HUDEP-2 (cell line): ENCODE measurements around the gene ASPSCR1.

Source experiments
- DNase-seq, 76 experiments: peaks; one replicate each; lab custom pipeline; 2025; ENCODE audit not compliant: unreplicated experiment in 76 of 76; lab: John Stamatoyannopoulos, UW

Gene ASPSCR1

DNA sequence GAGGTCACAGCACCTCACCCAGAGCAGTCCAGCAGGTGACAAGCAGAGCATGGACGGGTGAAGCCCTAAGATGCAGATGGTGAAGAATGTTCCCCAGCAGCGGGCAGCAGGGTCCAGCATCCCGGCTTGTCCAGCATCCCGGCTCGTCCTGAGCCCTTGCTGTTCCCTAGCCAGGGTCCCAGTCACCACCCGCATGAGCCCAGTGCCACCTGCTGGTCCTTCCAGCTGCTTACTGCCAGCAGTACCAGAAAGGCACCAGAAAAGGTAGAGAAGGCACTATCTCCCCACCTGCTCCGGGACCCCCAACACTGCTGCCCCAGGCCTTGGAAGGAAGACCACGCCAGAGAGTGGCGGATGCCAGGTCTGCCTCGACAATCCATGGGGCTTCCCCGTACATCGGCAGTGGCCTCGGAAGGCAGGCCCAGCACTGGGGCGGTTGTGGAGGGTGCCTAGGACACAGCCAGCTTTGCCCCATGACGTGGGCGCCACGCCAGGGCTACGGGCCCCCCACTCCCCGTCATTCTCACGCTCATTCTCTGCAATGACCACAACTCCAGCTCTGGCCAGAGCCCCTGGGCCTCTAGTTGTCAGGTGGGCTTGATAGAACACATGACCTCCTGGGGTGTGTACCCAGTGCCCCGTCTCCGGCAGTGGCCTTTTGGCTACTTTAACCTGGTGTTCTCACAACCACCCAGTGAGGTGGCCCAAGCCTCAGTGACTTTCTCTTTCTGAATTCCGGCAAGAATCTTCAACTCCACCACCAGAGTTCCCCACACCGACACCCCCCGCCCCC lies 43.9 kb downstream of the ASPSCR1 start:
- peak in 63 of 76 experiments; percentile 6 to 78 (median 47) for DNase-seq

DNA sequence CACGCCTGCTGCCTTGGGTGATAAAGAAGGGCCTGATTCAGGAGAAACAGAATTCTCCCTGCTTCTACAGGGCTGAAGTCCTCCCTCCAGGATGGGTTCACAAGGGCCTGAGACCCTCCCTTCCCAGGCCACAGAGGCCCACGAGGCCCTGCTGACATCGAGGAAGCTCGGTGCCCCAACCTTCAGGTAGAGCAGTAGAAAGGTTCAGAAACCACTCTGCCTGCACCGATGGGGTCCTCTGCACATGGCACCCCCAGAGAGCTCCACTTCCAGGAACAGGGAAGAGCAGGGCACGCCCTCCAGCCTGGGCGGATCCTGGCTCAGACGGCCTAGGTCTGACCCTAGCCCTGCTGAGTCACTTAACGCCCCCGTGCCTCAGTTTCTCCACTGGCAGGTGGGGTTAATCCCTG lies 44.5 kb downstream of the ASPSCR1 start:
- peak in 11 of 76 experiments; percentile 16 to 40 (median 24) for DNase-seq

DNA sequence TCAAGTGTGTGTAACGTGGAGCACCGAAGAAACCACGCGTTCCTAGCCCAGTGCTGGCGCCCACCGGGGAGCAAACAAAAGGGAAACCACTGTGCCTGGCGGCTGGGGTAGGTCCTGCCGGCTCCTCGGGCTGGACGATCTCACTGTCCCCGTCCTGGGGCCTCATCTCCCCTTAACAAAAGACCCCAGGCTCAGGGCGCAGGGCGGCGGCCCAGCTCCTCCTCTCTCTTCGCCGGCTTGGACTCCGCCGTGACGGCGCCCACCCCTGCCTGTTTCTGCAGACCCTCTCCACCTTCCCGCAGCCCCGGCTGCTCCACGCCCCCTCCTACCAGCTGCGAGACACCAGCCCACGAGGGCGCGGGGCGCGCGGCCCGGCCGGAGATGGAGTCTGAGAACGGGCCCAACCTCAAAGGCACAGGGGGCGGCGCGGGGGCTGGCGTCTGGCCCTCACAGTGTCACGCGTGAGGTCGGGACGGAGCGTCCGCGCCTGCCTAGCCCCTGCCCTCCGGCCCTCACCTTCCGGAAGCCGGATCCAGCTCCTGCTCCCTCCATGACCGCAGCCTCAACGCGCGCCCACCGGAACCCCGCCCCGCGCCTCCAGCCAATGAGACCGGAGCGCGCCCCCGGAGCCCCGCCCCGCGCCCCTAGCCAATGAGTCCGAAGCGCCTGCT lies 45.0 kb downstream of the ASPSCR1 start, which contains the start of gene CENPX:
TSS of gene CENPX (minus strand) at position 569 of the 671 bp plus-strand sequence. CDS start at position 552, 17 bp downstream.
- DNase-seq, result no peak

DNA sequence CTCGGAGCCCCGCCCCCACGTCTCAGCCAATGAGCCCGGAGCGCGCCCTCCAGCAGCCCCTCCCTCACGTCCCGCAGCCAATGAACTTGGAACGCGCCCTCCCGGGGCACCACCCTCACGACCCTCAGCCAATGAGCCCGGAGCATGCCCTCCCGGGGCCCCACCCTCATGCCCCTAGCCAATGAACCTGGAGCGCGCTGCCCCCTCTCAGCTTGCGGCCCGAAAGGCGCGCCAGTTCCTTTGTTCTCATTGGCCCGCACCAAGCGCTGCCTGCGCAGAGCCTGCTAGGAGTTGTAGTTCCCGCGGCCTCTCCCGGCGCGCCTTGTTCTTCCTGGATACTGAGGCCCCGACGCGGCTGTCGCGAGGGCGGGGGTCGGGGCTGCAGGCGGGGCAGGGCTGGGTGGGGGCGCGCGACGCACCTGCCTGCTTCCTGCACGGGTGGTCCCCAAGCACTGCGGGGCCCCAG lies 45.6 kb downstream of the ASPSCR1 start, which contains the start of gene LRRC45:
TSS of gene LRRC45 (plus strand) at position 325 of the 466 bp plus-strand sequence. CDS start 339 bp downstream, outside the sequence.
- DNase-seq, result peak in 75 of 76 experiments; percentile 86 to 100 (median 99)

DNA sequence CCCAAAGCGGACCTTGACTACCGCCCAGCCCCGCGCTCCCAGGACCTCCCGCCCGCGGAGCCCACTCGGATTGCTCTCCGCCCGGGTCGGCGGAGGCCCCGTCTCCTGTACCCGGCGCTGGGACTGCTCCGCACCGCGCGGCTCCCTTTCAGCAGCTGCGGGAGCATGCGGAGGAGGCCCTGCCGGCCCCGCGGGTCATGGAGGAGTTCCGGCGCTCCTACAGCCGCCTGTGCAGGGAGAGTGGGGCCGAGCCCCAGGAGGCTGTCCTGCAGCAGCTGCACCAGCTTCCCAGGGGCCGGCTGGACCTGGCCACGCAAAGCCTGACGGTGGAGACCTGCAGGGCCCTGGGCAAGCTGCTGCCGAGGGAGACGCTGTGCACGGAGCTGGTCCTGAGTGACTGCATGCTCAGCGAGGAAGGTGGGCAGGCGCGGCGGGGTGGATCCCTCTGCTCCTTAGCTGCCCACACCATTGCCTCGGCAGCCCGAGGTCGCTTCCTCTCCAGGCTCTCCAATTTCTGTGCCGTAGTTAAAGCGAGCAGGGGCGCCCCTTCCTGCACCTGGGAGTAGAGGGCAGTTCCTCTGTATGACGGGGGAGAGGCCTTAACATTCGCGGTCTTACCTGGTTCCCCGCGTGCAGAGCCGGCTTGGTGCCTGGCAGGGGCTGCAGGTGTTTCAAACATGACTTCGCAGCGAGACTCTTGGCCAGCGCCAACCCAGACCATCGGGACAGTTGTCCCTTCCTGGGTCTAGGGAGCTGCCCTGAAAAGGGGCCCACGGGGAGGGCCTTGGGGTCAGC lies 46.2 kb downstream of the ASPSCR1 start:
- peak in 14 of 76 experiments; percentile 5 to 76 (median 28) for DNase-seq

DNA sequence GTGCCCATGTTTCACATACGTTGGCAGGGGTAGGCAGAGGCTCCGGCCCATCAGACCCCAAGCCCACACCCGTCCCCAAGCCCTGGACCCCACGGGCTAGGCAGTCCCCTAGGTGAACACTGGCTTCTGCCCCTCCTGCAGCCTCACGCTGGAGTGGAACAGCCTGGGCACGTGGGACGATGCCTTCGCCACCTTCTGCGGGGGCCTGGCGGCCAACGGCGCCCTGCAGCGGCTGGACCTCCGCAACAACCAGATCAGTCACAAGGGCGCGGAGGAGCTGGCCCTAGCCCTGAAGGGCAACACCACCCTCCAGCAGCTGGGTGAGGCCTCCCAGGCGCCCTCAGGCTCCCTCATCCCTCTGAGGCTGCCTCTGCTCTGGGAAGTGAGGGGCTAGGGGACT lies 47.4 kb downstream of the ASPSCR1 start:
- no peak for DNase-seq

DNA sequence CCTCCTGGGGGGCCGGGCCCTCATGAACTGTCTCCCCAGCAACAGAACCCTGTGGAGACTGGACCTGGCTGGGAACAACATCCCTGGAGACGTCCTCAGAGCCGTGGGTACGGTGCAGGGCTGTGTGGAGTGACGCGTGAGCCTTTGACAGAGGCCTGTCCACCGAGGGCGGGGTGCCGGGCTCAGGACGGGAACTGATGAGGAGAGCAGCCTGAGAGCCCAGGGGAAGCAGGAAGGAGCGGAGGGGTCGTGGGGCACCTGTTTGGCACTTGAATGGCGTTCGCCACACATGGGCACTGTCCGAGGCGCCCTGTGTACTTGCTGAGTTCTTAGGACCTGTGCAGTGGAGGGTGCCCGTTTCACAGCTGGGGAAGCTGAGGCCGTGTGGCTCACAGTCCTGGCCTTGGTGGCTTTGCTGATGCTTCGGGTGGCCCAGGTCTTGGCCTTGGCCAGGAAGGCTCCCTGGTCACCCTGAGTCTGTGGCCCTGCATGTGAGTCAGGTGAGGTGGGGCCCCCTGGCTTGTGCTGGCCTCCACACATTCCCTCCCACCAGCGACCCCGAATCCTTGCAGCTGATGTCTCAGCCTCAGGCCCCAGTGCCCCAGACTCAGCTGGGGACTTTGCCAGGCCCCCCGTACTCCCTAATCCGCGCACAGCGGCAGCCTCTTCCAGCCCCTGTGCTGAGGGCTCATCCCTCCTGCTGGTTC lies 48.1 kb downstream of the ASPSCR1 start:
- DNase-seq, result no peak

DNA sequence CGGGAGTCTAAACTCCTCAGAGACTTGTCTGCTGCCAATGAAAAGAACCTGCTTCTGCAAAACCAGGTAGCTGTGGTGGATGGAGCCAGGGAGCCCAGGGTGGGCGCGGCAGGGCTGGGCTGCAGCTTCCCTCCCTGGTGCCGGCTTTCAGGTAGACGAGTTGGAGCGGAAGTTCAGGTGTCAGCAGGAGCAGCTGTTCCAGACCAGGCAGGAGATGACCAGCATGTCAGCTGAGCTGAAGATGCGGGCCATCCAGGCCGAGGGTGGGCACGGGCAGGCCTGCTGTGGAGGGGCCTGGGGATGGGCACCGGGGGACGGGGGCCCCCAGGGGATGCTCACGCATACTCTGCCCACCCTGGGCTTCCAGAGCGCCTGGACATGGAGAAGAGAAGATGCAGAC lies 50.8 kb downstream of the ASPSCR1 start:
- no peak for DNase-seq

DNA sequence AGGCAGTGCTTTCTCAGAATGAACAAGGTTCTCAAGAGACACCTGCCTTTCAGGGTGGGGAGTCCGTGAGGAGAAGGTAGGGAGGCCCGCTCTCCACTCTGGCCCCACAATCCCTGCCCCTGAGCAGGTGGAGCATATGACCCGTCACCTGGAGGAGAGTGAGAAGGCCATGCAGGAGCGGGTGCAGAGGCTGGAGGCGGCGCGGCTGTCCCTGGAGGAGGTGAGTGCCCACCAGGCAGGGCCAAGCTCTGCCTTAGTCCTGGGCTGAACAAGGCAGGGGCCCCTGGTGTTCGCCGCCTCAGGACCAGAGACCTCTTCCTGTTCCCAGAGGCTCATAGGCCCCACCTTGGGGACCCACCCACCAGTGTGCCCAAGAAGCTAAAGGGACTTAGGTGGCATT lies 51.5 kb downstream of the ASPSCR1 start:
- no peak for DNase-seq

DNA sequence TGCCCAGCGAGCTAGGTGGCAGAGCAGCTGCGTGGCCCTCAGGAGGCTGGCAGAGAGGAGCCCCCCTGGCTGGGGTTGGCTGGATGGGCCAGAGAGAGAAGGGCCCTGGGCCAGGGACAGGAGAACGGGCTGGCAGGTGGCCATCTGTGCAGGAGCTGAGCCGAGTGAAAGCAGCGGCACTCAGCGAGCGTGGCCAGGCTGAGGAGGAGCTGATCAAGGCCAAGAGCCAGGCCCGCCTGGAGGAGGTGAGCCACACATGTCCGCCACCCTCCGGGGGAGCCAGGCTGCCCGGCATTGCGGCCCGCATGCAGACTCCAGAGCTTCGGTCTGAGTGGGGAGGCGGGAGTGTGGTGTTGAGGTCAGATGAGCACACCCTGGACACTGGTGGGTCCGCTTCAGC lies 52.0 kb downstream of the ASPSCR1 start:
- DNase-seq, result no peak

DNA sequence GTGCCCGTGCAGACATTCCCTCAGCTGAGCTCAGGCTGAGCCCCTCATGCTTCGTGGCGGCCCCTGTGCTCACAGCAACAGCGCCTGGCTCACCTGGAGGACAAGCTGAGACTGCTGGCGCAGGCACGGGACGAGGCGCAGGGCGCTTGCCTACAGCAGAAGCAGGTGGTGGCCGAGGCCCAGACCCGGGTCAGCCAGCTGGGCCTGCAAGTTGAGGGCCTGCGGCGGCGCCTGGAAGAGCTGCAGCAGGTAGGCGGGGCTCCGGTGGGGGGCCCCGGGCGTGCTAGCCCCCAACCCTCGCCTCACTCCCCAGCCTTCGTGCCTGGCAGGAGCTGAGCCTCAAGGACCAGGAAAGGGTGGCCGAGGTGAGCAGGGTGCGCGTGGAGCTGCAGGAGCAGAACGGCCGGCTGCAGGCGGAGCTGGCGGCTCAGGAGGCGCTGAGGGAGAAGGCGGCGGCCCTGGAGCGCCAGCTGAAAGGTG lies 52.6 kb downstream of the ASPSCR1 start:
- DNase-seq, result no peak

DNA sequence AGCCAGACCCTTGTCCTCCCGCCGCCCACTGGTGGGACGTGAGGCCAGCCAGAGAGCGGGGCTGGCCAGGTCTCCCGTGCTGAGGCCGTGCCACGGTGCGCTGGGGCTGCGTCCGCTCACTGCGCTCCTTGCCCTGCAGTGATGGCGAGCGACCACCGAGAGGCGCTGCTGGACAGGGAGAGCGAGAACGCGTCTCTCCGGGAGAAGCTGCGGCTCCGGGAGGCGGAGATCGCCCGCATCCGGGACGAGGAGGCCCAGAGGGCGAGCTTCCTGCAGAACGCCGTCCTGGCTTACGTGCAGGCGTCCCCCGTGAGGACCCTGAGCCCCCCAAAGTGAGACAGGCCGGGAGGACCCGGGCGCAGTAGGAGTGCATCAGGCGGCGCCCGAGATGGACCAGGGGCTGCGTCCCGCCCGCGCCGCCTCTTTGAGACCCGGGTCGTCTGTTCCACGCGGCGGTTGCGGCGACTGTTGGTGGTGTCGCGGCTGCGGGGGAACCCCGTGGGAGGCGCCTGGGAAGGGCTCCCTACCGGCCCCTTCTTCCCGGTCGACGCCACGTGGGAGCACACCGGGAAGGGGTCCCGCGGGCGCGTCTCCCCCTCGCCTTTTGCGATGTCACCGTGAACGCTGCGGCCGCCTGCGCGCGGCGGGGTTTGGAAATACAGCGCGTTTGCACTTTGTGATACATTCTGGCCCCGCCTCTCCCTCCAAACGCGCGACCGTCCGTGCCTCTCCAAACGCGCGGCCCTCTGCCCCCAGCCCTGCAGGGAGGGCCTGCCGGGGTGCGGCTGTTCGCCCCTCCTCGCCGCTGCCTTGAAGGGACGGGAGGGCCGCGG lies 53.3 kb downstream of the ASPSCR1 start:
- peak in 73 of 76 experiments; percentile 12 to 87 (median 68) for DNase-seq

DNA sequence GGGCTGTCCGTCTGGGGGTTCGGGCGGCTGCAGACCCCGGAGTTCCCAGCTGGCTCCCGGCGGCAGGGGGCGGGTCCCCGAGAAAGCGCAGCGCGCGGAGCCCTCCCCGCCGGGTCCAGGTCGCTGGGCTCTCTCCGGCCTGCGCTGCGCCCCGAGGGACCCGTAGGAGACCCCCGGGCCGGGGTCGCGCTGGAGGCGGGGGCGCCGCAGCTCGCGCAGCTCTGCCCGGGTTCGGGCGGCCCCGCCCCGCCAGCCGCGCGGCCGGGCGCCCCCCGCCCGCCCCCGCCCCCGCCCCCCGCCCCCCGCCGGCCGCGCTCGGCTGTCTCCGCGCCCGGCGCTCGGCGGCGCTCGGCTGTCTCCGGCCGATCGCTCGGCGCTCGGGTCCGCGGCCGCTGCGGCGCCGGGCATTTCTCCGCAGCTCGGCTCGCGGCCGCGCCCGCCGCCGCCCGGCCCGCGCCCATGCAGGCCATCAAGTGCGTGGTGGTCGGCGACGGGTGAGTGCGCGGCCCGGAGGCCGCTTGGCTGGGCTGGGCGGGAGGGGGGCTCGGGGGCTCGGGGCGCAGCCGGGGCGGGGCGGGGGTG lies 54.0 kb downstream of the ASPSCR1 start, which contains the start of gene RAC3:
TSS of gene RAC3 (plus strand) at position 376 of the 582 bp plus-strand sequence. CDS start at position 460, 84 bp downstream.
- DNase-seq, result peak in 2 of 76 experiments; percentile 17 to 50

DNA sequence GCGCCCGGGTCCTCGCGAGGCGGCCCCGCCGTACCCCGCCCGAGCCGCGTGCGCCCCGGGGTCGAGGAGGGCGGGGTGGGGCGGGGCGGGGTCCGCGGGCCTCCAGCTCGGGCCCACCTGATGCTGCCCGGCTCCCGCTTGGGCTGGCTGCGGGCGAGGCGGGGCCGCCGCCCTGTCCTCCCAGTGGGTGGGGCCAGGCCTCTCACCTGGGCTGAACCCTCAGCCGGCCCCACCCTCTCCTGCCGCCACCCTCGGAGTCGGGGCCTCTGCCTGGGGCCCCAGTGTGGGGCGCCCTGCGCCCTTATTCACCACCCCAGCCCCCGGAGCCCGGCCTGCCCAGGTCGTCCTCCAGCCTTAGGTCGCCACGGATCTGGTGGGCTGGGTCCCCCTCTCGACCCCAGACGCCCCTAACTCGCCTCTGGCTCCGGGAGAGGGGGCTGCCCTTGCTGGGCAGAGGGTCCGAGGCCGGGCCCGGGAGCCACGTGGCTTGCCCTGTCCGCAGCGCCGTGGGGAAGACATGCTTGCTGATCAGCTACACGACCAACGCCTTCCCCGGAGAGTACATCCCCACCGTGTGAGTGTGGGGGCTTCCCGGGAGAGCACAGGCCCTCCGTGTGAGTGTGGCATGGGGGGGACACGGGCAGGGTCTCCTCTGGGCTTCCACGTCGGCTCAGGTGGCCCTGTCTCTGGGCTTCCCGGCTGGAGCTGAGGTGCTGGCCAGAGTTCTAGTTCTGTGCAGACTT lies 54.6 kb downstream of the ASPSCR1 start:
- peak in 5 of 76 experiments; percentile 9 to 16 (median 13) for DNase-seq

DNA sequence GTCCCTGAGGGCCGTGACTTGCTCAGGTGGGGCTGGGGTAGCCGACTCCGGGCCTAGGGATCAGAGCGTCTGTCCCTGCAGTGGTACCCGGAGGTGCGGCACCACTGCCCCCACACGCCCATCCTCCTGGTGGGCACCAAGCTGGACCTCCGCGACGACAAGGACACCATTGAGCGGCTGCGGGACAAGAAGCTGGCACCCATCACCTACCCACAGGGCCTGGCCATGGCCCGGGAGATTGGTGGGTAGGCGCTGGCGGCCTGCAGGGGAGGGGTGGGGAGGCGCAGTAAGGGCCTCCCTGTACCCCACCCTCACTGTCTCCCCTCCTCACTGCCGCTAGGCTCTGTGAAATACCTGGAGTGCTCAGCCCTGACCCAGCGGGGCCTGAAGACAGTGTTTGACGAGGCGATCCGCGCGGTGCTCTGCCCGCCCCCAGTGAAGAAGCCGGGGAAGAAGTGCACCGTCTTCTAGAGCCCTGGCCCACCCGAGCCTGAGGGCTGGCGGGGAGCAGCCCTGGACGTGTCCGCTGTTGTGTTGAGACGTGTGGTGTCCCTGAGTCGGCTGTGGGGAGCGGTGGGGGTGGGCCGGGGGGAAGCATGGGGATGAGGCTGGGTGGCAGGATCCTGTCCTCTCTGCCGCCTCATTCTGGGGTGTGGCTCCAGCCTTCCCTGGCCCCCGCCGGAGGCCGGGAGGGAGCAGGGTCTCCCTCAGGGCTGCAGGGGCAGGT lies 56.1 kb downstream of the ASPSCR1 start:
- no peak for DNase-seq

DNA sequence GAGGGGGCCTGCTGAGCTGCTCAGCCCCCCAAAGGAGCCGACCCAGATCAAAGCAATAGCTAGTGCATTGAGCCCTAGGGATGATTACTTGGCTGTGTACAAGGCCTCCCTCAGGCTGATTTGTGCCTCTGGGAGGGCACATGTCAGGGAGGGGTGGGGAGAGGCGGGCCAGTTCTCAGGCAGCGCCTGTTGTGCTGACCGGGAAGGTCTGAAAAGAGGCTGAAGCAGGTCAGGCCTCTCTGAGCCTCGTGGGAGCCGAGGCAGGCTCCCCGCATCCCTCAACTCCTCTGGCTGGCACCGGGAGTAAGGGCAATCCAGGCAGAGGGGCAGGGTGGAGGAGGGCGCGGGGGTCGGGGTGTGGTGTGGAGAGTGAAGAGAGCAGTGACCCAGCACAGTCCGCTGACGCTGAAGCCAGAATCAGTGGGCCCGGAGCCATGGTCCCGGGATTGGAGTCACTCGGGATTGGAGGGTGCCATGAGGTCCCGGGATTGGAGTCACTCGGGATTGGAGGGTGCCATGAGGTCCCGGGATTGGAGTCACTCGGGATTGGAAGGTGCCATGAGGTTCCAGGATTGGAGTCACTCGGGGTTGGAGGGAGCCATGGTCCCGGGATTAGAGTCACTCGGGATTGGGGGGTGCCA lies 57.1 kb downstream of the ASPSCR1 start:
- no peak for DNase-seq

DNA sequence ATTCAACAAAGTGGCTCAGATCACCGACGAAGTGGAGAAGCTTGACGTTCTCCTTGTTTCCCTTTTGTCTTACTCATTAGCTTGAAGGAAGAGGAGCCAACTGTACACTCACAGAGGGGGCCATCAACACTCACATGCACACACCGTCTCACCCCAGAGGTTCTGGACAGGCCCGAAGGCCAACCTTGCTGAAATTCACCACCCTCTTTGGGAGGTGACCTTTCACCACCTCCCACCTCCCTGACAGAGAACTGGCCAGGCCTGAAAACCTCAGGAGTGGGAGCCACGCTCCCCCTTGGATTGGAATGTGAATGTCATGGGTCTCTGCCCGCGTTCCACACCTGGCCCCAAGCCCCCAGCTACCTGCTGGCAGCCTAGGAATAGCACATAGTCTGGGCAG lies 58.1 kb downstream of the ASPSCR1 start:
- no peak for DNase-seq
